HEK293 (cell line): ENCODE data around the gene ANKH.

ENCODE experiments used
- CTCF ChIP-seq: fragments of 450-650 bp; formaldehyde crosslinking; IDR thresholded peaks from 2 replicates; pipeline ENCODE4 v1.5.1; 2016; ENCODE audit warnings: missing biosample characterization, missing genetic modification characterization
- HOXA7 ChIP-seq: sonication (generic); formaldehyde crosslinking; IDR thresholded peaks from 2 replicates; pipeline ENCODE4 v1.8.1; 2022; ENCODE audit warnings: missing genetic modification reagents, borderline replicate concordance
- INSM2 ChIP-seq: fragments of 450-650 bp; formaldehyde crosslinking; IDR thresholded peaks from 2 replicates; pipeline ENCODE4 v1.5.1; 2016; ENCODE audit warnings: missing biosample characterization, missing genetic modification characterization
- KLF8 ChIP-seq: fragments of 450-650 bp; formaldehyde crosslinking; IDR thresholded peaks from 2 replicates; pipeline ENCODE4 v1.5.1; 2016; ENCODE audit warnings: missing biosample characterization, missing genetic modification characterization
- PRDM10 ChIP-seq: fragments of 450-650 bp; formaldehyde crosslinking; IDR thresholded peaks from 2 replicates; pipeline ENCODE4 v1.5.1; 2016; ENCODE audit warnings: missing biosample characterization, missing genetic modification characterization
- ZBTB11 ChIP-seq: fragments of 450-650 bp; formaldehyde crosslinking; conservative IDR thresholded peaks from 2 replicates; pipeline ENCODE4 v1.5.1; 2016; ENCODE audit warnings: low read depth, missing biosample characterization, missing genetic modification characterization
- ZBTB20 ChIP-seq: fragments of 450-650 bp; formaldehyde crosslinking; IDR thresholded peaks from 2 replicates; pipeline ENCODE4 v1.5.1; 2016; ENCODE audit warnings: missing biosample characterization, missing genetic modification characterization
- ZNF146 ChIP-seq: fragments of 450-650 bp; formaldehyde crosslinking; IDR thresholded peaks from 2 replicates; pipeline ENCODE4 v1.5.1; 2016; ENCODE audit warnings: missing biosample characterization, missing genetic modification characterization
- ZNF19 ChIP-seq: fragments of 450-650 bp; formaldehyde crosslinking; IDR thresholded peaks from 2 replicates; pipeline ENCODE4; 2016; ENCODE audit warnings: missing biosample characterization, missing genetic modification characterization, low read depth
- ZNF221 ChIP-seq: fragments of 450-650 bp; formaldehyde crosslinking; IDR thresholded peaks from 2 replicates; pipeline ENCODE4 v1.5.1; 2017; ENCODE audit warnings: missing biosample characterization, missing genetic modification characterization, borderline replicate concordance
- ZNF354C ChIP-seq: fragments of 450-650 bp; formaldehyde crosslinking; IDR thresholded peaks from 2 replicates; pipeline ENCODE4 v1.5.1; 2016; ENCODE audit warnings: missing biosample characterization, missing genetic modification characterization, low read depth, borderline replicate concordance
- ZNF521 ChIP-seq: fragments of 450-650 bp; formaldehyde crosslinking; IDR thresholded peaks from 2 replicates; pipeline ENCODE4 v1.5.1; 2017; ENCODE audit warnings: missing biosample characterization, mild to moderate bottlenecking, missing genetic modification characterization
- ZNF677 ChIP-seq: fragments of 450-650 bp; IDR thresholded peaks from 2 replicates; pipeline ENCODE4 v1.5.0; 2018; ENCODE audit warnings: missing biosample characterization, mild to moderate bottlenecking, missing genetic modification characterization, moderate library complexity

- no peak for TF ChIP-seq ZNF146 (tag by site-specific recombination)
- no peak for TF ChIP-seq ZNF677
- no peak for TF ChIP-seq CTCF (tag by site-specific recombination)
- no peak for TF ChIP-seq ZBTB20
- TF ChIP-seq ZNF19 (tag by site-specific recombination) = no peak
- TF ChIP-seq ZNF221 (tag by site-specific recombination) = no peak
- no peak for TF ChIP-seq ZBTB11
- TF ChIP-seq HOXA7 (CRISPR knock-in tag) = no peak
- no peak for TF ChIP-seq ZNF354C (tag by site-specific recombination)
- no peak for TF ChIP-seq PRDM10 (tag by site-specific recombination)
- TF ChIP-seq INSM2 (tag by site-specific recombination) = no peak
- TF ChIP-seq ZNF521 = no peak
- TF ChIP-seq KLF8 = no peak
These were observed 21.0 kb downstream of the ANKH start for GRCh38 chr5:14850419-14851049.
